Type B pancreatic cell (in vitro differentiated cells): Measurements from ENCODE around the gene PHLDA3. TPM values are rescaled to one million over a fixed set of nuclear protein-coding genes. Genes with fewer than 3 reads are reported as not detected.
"Not testable (repeated sequence)": the region's sequence is repeated elsewhere in the genome, so short reads cannot be mapped to it uniquely, and the experiment has no call there.

Experiments used
- DNase-seq: peaks from one replicate; pipeline ENCODE4 v3.0.0; 2021; ENCODE audit warnings: mixed read lengths; ENCODE audit not compliant: unreplicated experiment; ENCODE audit errors: extremely low spot score
- H3K27ac Mint-ChIP-seq: 2 replicates; pipeline ENCODE4 v1.8.0; 2021; ENCODE audit warnings: mild to moderate bottlenecking, mixed read lengths
- H3K27me3 Mint-ChIP-seq: 2 replicates; pipeline ENCODE4 v1.8.0; 2021; ENCODE audit warnings: mixed read lengths
- H3K36me3 Mint-ChIP-seq: 2 replicates; pipeline ENCODE4 v1.8.0; 2021; ENCODE audit warnings: mixed read lengths
- H3K4me1 Mint-ChIP-seq: one replicate; pipeline ENCODE4 v1.8.0; 2021; ENCODE audit warnings: mixed read lengths; ENCODE audit not compliant: unreplicated experiment
- H3K4me3 Mint-ChIP-seq: 2 replicates; pipeline ENCODE4 v1.8.0; 2021; ENCODE audit warnings: mild to moderate bottlenecking, mixed read lengths
- H3K9me3 Mint-ChIP-seq: 2 replicates; pipeline ENCODE4 v1.8.0; 2021; ENCODE audit warnings: mixed read lengths
- CTCF ChIP-seq: fragments of 200-600 bp; sonication (generic); conservative IDR thresholded peaks from 2 replicates; pipeline ENCODE4 v1.5.0; 2021; ENCODE audit warnings: antibody characterized with exemption, mild to moderate bottlenecking
- total RNA-seq: library from RNA; stranded (reverse); gene quantifications from 2 replicates; pipeline ENCODE4 v1.2.1, GENCODE V29; 2021; ENCODE audit warnings: low replicate concordance

The PHLDA3 gene
- total RNA-seq, 1 donor from 2014 or later, result 59.3 TPM

DNA sequence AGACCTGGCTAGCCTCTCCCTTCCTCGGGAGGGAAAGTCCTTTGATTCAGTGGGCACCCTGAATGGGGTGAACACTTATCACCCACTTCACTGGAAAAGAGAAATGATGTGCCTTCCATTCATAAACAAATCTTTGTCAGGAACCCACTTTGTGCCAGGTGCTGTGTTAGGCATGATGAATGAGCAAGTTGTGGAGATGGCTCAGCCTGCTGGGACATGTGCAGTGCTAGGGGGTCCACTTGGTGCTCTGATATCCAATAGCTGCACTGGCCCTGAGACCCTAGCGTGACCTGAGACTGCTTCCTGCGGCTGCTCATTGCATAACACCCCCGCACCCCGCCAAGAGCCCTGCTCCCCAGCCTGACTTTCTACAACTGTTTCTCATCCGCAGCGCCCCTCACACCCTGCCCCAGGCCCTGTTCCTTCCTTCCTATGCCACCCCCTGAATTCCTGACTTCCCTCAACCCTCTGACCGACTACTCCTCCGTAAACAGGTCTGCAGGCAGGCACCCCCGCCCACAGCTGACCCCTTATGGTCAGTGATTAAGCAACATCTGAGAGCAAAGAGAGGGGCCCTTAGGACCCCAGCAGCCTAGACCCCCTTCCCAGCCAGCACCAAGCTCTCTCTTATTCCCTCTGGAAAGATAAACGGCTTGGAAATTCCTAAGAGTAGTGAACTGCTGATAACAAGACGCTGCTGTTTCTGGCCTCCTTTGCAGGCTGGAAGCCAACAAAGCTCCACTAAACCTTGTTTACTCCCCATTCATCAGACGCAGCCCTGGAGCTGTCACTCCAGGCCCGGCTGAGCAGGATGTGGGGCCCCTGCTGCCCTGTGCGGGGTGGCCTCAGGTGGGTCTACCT, 25.0 kb upstream of the PHLDA3 start:
- H3K27ac Mint-ChIP-seq, result peak overlapping the region; percentile 94
- peaks cover 57% of the 10 kb centered on the region for H3K4me1 Mint-ChIP-seq

GRCh38 chr1:201493026-201493656, 24.2 kb upstream of the PHLDA3 start:
- H3K36me3 Mint-ChIP-seq, H3K9me3 Mint-ChIP-seq, DNase-seq, H3K27me3 Mint-ChIP-seq: not testable (repeated sequence)
- H3K4me3 Mint-ChIP-seq, result peak overlapping the region; percentile 25
- H3K27ac Mint-ChIP-seq, result peak overlapping the region; percentile 94
- H3K4me1 Mint-ChIP-seq, result peaks cover 64% of the 10 kb centered on the region

More for the DNA sequence above, 25.0 kb upstream of the PHLDA3 start:
- Mint-ChIP-seq H3K4me3 (peak overlapping the region; percentile 67), H3K36me3 (peaks cover 3% of the 10 kb centered on the region), H3K27me3 (no peaks in the 10 kb centered on the region), H3K9me3 (no peaks in the 10 kb centered on the region)
- DNase-seq, result no peak
- TF ChIP-seq CTCF, result no peak

DNA sequence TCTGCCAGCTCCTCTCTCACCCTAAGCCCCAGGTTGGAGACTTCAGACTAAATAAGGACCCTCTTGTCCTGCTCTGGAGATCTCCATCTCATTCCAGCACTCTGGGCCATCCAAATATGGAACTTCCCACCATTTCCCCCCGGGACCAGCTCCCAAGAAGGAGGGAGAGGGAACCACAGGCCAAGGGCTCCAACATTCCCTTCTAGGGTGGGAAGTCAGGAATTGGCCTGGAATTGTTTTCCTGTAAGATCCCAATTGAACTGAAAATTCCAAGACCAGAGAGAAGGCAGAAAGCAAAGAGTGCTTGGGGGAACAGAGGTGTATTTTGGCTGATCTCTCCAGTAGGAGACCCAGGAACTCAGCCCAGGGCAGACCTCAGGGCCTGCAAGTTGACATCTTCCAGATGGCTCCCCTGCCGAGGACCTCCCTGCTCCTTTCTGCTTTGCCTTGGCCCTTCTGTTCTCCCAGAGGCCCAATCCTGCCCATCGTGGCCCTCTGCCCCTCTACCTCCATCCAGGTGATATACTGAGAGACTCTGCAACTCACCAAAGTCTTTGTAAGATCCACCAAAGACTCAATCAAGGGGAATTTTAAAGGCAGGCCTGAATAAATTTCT, 23.0 kb upstream of the PHLDA3 start:
- no peak for TF ChIP-seq CTCF
- H3K27ac Mint-ChIP-seq, result peak overlapping the region; percentile 71
- peaks cover 3% of the 10 kb centered on the region for H3K36me3 Mint-ChIP-seq
- DNase-seq, result no peak
- no peaks in the 10 kb centered on the region for H3K27me3 Mint-ChIP-seq
- no peaks in the 10 kb centered on the region for H3K9me3 Mint-ChIP-seq
- peaks cover 69% of the 10 kb centered on the region for H3K4me1 Mint-ChIP-seq
- peak overlapping the region; percentile 64 for H3K4me3 Mint-ChIP-seq

- Mint-ChIP-seq H3K9me3 (no peaks in the 10 kb centered on the region), H3K27me3 (no peaks in the 10 kb centered on the region), H3K4me1 (peaks cover 68% of the 10 kb centered on the region), H3K4me3 (no peak overlapping the region), H3K36me3 (peaks cover 3% of the 10 kb centered on the region), H3K27ac (peak overlapping the region; percentile 95)
- DNase-seq, result no peak
- no peak for TF ChIP-seq CTCF
Measured at GRCh38 chr1:201490708-201491131, 21.7 kb upstream of the PHLDA3 start.

GRCh38 chr1:201489643-201490261, 20.8 kb upstream of the PHLDA3 start:
- Mint-ChIP-seq H3K36me3 (peaks cover 2% of the 10 kb centered on the region), H3K4me1 (peaks cover 64% of the 10 kb centered on the region), H3K27ac (peak overlapping the region; percentile 95), H3K4me3 (peak overlapping the region; percentile 34), H3K27me3 (no peaks in the 10 kb centered on the region), H3K9me3 (no peaks in the 10 kb centered on the region)
- no peak for DNase-seq
- TF ChIP-seq CTCF, result no peak
